ENCODE results near the gene DNASE1L1. TPM values are rescaled to one million over a fixed set of nuclear protein-coding genes. Genes with fewer than 3 reads are reported as not detected.

The DNASE1L1 gene
- total and polyA plus RNA-seq, 2 of the 13 experiments (the other 11 are each of a cell fraction or from before 2014, with no cell fraction given): 4.7 to 12.3 TPM

GRCh38 chrX:154398668-154399526 is 10.2 kb downstream of the DNASE1L1 start (continued):
- TF ChIP-seq NPAS2 (CRISPR knock-in tag; IDR thresholded peaks at IDR 0.05; ENCODE audit: borderline replicate concordance): no peak
- TF ChIP-seq ELF3 (CRISPR knock-in tag; IDR thresholded peaks at IDR 0.05): peak; percentile 34; the same call in 1 of the 2 replicates
- peak; percentile 40; the same call in 1 of the 2 replicates for TF ChIP-seq RNF219 (CRISPR knock-in tag; IDR thresholded peaks at IDR 0.05)
- 0 out of 2 replicates have a peak, but pooled peaks have one; percentile 19 for TF ChIP-seq ZNF142 (CRISPR knock-in tag; IDR thresholded peaks at IDR 0.05)
- TF ChIP-seq ZNF564 (CRISPR knock-in tag; IDR thresholded peaks at IDR 0.05): no peak
- TF ChIP-seq NFIC (IDR thresholded peaks at IDR 0.05; ENCODE audit: low read length): 0 out of 2 replicates have a peak, but pooled peaks have one; percentile 7
- no peak for TF ChIP-seq TBX2 (CRISPR knock-in tag; IDR thresholded peaks at IDR 0.05; ENCODE audit: borderline replicate concordance)
- TF ChIP-seq SRSF1 (optimal IDR thresholded peaks at IDR 0.05; ENCODE audit: low read depth, low read length): no peak
- no peak for TF ChIP-seq GATA4 (IDR thresholded peaks at IDR 0.05; ENCODE audit: borderline replicate concordance, low read depth)
- no peak for TF ChIP-seq SRY (CRISPR knock-in tag; IDR thresholded peaks at IDR 0.05)
- peak; percentile 58; the same call in 1 of the 2 replicates for TF ChIP-seq ZNF446 (CRISPR knock-in tag; IDR thresholded peaks at IDR 0.05)
- peak; percentile 91 for TF ChIP-seq AGO2 (optimal IDR thresholded peaks at IDR 0.05; ENCODE audit: low read depth, low read length)
- no peak for TF ChIP-seq POLR2A (IDR thresholded peaks at IDR 0.05; ENCODE audit: insufficient read depth in 1 of 2, low read depth in 2 of 2, low read length in 2 of 2)
- 0 out of 2 replicates have a peak, but pooled peaks have one; percentile 18 for TF ChIP-seq SALL2 (CRISPR knock-in tag; IDR thresholded peaks at IDR 0.05)
- 0 out of 2 replicates have a peak, but pooled peaks have one; percentile 25 for TF ChIP-seq ZNF343 (CRISPR knock-in tag; IDR thresholded peaks at IDR 0.05)
- peak; percentile 49 for TF ChIP-seq ARID4A (CRISPR knock-in tag; IDR thresholded peaks at IDR 0.05; ENCODE audit: borderline replicate concordance)

All from HepG2 (cell line).